SK-N-MC (cell line): ENCODE measurements around the gene ANP32E.

ENCODE experiments used
- EZH2 ChIP-seq: fragments of 200-600 bp; sonication (generic); IDR thresholded peaks from one replicate; pipeline ENCODE4 v1.6.1; 2017; ENCODE audit warnings: antibody characterized with exemption
- POLR2AphosphoS5 ChIP-seq: IDR thresholded peaks from 2 replicates; pipeline ENCODE4 v1.6.1; 2012; ENCODE audit warnings: mild to moderate bottlenecking, low read depth, low read length, borderline replicate concordance

GRCh38 chr1:150173141-150173585 is 62.7 kb downstream of the ANP32E start:
- TF ChIP-seq EZH2 = no peak
- TF ChIP-seq POLR2AphosphoS5 = no peak
